HepG2 (cell line): ENCODE data around the gene SPON2. TPM values are rescaled to one million over a fixed set of nuclear protein-coding genes. Genes with fewer than 3 reads are reported as not detected.

ENCODE experiments used
- ATAC-seq: fragments of 200-7000 bp; cut with Tn5 transposase; 3 replicates; pipeline ENCODE4 v1.9.1; 2020; ENCODE audit warnings: mild to moderate bottlenecking, moderate library complexity
- BruUV-seq: library from RNA; stranded (reverse); fragments of 400-500 nt; replicated peaks from 2 replicates; lab custom pipeline; 2021; lab: Mats Ljungman, UMichigan
- CTCF ChIA-PET: fragments of 300-600 bp; formaldehyde crosslinking; extraction: SDS; loops from one replicate; lab custom pipeline; 2021; ENCODE audit warnings: low total read pairs, inconsistent platforms, low intra/inter-chr PET ratio; lab: Yijun Ruan, JAX
- POLR2A ChIA-PET: fragments of 350-600 bp; sonication (Branson Sonifier 250); formaldehyde crosslinking; loops from one replicate; lab custom pipeline; 2020; ENCODE audit warnings: antibody characterized with exemption, inconsistent platforms; lab: Yijun Ruan, JAX
- DNase-seq: peaks from one replicate; pipeline ENCODE4 v3.0.0-alpha.2; 2015; ENCODE audit warnings: low spot score
- FAIRE-seq: peaks from 3 replicates; lab custom pipeline; 2011; peaks lifted over from hg19 to GRCh38; lab: Jason Lieb, UNC
- H2AFZ ChIP-seq: one replicate; pipeline ENCODE4 v1.6.1; 2011; ENCODE audit warnings: low read length, inconsistent platforms
- H3K27ac ChIP-seq: fragments of 300-600 bp; 3 replicates; pipeline ENCODE4 v1.8.0; 2011; ENCODE audit warnings: mixed run types, mild to moderate bottlenecking, mixed read lengths, low read length, inconsistent platforms; ENCODE audit not compliant: insufficient read depth; ENCODE audit errors: extremely low read length
- H3K27me3 ChIP-seq, 2 experiments: fragments of 200-600 bp in 1 of 2; 2 replicates in 1 of 2; 3 replicates in 1 of 2; pipeline versions ENCODE4 v1.6.0 to v1.8.0; 2011; ENCODE audit warnings: low read length in 2 of 2, mild to moderate bottlenecking in 2 of 2, moderate library complexity in 2 of 2, inconsistent platforms in 1 of 2; ENCODE audit not compliant: insufficient read depth in 2 of 2, control insufficient read depth in 1 of 2
- H3K36me3 ChIP-seq, 2 experiments: fragments of 200-600 bp in 1 of 2; replicated peaks in 1 of 2; 2 replicates in 1 of 2; 3 replicates in 1 of 2; pipeline versions ENCODE4 v1.5.1 to v1.8.0; 2011; ENCODE audit warnings: low read length in 2 of 2, inconsistent platforms in 1 of 2; ENCODE audit not compliant: insufficient read depth in 2 of 2, control insufficient read depth in 1 of 2
- H3K4me1 ChIP-seq: 2 replicates; pipeline ENCODE4 v1.5.1; 2012; ENCODE audit warnings: low read length, inconsistent platforms; ENCODE audit not compliant: insufficient read depth
- H3K4me2 ChIP-seq: 2 replicates; pipeline ENCODE4 v1.6.0; 2011; ENCODE audit warnings: low read depth, low read length, inconsistent platforms
- H3K4me3 ChIP-seq, 3 experiments: fragments of 200-600 bp in 1 of 3; sonication (generic), shearing (Covaris generic) in 1 of 3; replicated peaks in 1 of 3; 2 replicates each; pipeline ENCODE4 v1.5.1; 2011 to 2016; ENCODE audit warnings: low read length in 3 of 3, inconsistent platforms in 2 of 3, low read depth in 2 of 3, mild to moderate bottlenecking in 2 of 3, control low read depth in 1 of 3, mixed read lengths in 1 of 3; ENCODE audit not compliant: insufficient read depth in 1 of 3
- H3K79me2 ChIP-seq: one replicate; pipeline ENCODE4 v1.6.1; 2011; ENCODE audit warnings: low read length, inconsistent platforms; ENCODE audit not compliant: insufficient read depth
- H3K9ac ChIP-seq: 2 replicates; pipeline ENCODE4 v1.6.0; 2011; ENCODE audit warnings: mild to moderate bottlenecking, low read depth, low read length, inconsistent platforms; ENCODE audit not compliant: insufficient read depth
- H3K9me3 ChIP-seq: 2 replicates; pipeline ENCODE4 v1.5.1; 2012; ENCODE audit warnings: mild to moderate bottlenecking, low read length
- H4K20me1 ChIP-seq: 2 replicates; pipeline ENCODE4 v1.6.0; 2011; ENCODE audit warnings: inconsistent platforms, mild to moderate bottlenecking, low read length, moderate library complexity; ENCODE audit not compliant: insufficient read depth
- CAMTA2 ChIP-seq: sonication (generic); formaldehyde crosslinking; IDR thresholded peaks from 2 replicates; pipeline ENCODE4 v1.4.0; 2020; ENCODE audit warnings: mild to moderate bottlenecking, missing genetic modification reagents, borderline replicate concordance
- HNF4G ChIP-seq, 2 experiments: sonication (generic) in 1 of 2; formaldehyde crosslinking in 1 of 2; IDR thresholded peaks; 2 replicates each; pipeline versions ENCODE4 v1.4.0 to v1.6.1; 2011 to 2020; ENCODE audit warnings: borderline replicate concordance in 2 of 2, low read depth in 2 of 2, mild to moderate bottlenecking in 2 of 2, low read length in 1 of 2, missing genetic modification reagents in 1 of 2, moderate library complexity in 1 of 2
- SIN3B ChIP-seq: fragments of 150-350 bp; IDR thresholded peaks from 2 replicates; pipeline ENCODE4 v1.6.1; 2014; ENCODE audit warnings: low read length
- ZNF296 ChIP-seq: sonication (generic); formaldehyde crosslinking; conservative IDR thresholded peaks from 2 replicates; pipeline ENCODE4 v1.5.0; 2020; ENCODE audit warnings: mild to moderate bottlenecking, missing genetic modification reagents
- ZNF691 ChIP-seq: sonication (generic); formaldehyde crosslinking; IDR thresholded peaks from 2 replicates; pipeline ENCODE4 v1.4.0; 2020; ENCODE audit warnings: missing genetic modification reagents, low read depth, mild to moderate bottlenecking, borderline replicate concordance
- ZNF703 ChIP-seq: sonication (generic); formaldehyde crosslinking; IDR thresholded peaks from 2 replicates; pipeline ENCODE4 v1.5.1; 2020; ENCODE audit warnings: missing genetic modification reagents, mild to moderate bottlenecking, moderate library complexity, borderline replicate concordance
- ZNF704 ChIP-seq: sonication (generic); formaldehyde crosslinking; IDR thresholded peaks from 2 replicates; pipeline ENCODE4 v1.8.1; 2023; ENCODE audit warnings: mild to moderate bottlenecking, inconsistent platforms, moderate library complexity, missing genetic modification reagents, borderline replicate concordance
- WGBS: methylation state at CpG from one replicate; pipeline ENCODE4 v1.1.6; 2017; ENCODE audit warnings: low lambda C conversion rate; 5-methylcytosine and 5-hydroxymethylcytosine counted together
- in situ Hi-C: cut with HindIII; loops from 2 replicates; pipeline ENCODE4 v1.10.0; 2017; ENCODE audit warnings: low pct_unique_long_range_greater_than_20kb; ENCODE audit not compliant: extremely low pct_ligation_motif_present
- intact Hi-C: fragments of 100-400 bp; cut with micrococcal nuclease; formaldehyde crosslinking; loops from one replicate; pipeline ENCODE4 v1.10.0; 2022; ENCODE audit not compliant: unreplicated experiment
- polyA plus RNA-seq, 8 experiments: library from polyadenylated mRNA; depleted of rRNA in 3 of 8; stranded (reverse) in 7 of 8; unstranded in 1 of 8; fragments of >200 nt; fragmentation: Illumina TruSeq in 4 of 8; extraction: Trizol in 4 of 8; gene quantifications; 2 replicates each; pipeline versions ENCODE4 v1.2.1 to v1.2.3, GENCODE V29; 2011 to 2016; ENCODE audit warnings: low read depth in 4 of 8, missing spikeins in 1 of 8, mixed read lengths in 1 of 8; ENCODE audit not compliant: insufficient read depth in 1 of 8
- total RNA-seq, 5 experiments: library from RNA; depleted of rRNA; stranded (reverse); fragments of >200 nt; fragmentation: Illumina TruSeq; extraction: Trizol; gene quantifications; 2 replicates each; pipeline ENCODE4 v1.2.3, GENCODE V29; 2016; ENCODE audit warnings: low read depth in 1 of 5
- TF ChIP-seq, protein P1 (sequence below): sonication (generic); formaldehyde crosslinking; IDR thresholded peaks from 2 replicates; pipeline ENCODE4 v1.5.0; 2020; ENCODE audit warnings: mild to moderate bottlenecking, missing genetic modification reagents
- TF ChIP-seq, protein P2 (sequence below): sonication (generic); formaldehyde crosslinking; IDR thresholded peaks from 2 replicates; pipeline ENCODE4 v1.5.0; 2020; ENCODE audit warnings: missing genetic modification reagents, mild to moderate bottlenecking, borderline replicate concordance

The SPON2 gene
- total and polyA plus RNA-seq, 2 of the 13 experiments (the other 11 are each of a cell fraction or from before 2014, with no cell fraction given): 17.4 to 55.2 TPM

- no peak overlapping the region for H3K4me2 ChIP-seq
- no peak for FAIRE-seq
Observed at GRCh38 chr4:1199556-1200331, 27.4 kb upstream of the SPON2 start.

More at GRCh38 chr4:1199556-1200331, 27.4 kb upstream of the SPON2 start:
- Histone ChIP-seq H3K4me3 (no peak overlapping the region), H4K20me1 (no peaks in the 10 kb centered on the region), H3K27me3 (no peaks in the 10 kb centered on the region), H2AFZ (no peak overlapping the region), H3K27ac (no peak overlapping the region), H3K4me1 (peaks cover 19% of the 10 kb centered on the region), H3K36me3 (no peaks in the 10 kb centered on the region; a peak in 2 of 5 replicates), H3K79me2 (peaks cover 2% of the 10 kb centered on the region), H3K9ac (no peak overlapping the region), H3K9me3 (no peaks in the 10 kb centered on the region)
- DNase-seq (no peak), ATAC-seq (no peak)
- in situ Hi-C loops: no loop called here
- 98% methylated on average over 14 of the region's 27 CpGs for WGBS
- POLR2A ChIA-PET: no interaction called here
- CTCF ChIA-PET: no interaction called here
- intact Hi-C loops: no loop called here
- BruUV-seq: no TSS peak
- TF ChIP-seq, protein P1, sequence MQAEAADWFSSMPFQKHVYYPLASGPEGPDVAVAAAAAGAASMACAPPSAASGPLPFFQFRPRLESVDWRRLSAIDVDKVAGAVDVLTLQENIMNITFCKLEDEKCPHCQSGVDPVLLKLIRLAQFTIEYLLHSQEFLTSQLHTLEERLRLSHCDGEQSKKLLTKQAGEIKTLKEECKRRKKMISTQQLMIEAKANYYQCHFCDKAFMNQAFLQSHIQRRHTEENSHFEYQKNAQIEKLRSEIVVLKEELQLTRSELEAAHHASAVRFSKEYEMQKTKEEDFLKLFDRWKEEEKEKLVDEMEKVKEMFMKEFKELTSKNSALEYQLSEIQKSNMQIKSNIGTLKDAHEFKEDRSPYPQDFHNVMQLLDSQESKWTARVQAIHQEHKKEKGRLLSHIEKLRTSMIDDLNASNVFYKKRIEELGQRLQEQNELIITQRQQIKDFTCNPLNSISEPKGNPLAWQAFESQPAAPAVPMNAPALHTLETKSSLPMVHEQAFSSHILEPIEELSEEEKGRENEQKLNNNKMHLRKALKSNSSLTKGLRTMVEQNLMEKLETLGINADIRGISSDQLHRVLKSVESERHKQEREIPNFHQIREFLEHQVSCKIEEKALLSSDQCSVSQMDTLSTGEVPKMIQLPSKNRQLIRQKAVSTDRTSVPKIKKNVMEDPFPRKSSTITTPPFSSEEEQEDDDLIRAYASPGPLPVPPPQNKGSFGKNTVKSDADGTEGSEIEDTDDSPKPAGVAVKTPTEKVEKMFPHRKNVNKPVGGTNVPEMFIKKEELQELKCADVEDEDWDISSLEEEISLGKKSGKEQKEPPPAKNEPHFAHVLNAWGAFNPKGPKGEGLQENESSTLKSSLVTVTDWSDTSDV: no peak
- TF ChIP-seq ZNF703 (no peak), HNF4G (IDR thresholded peaks at IDR 0.05; ENCODE audit: borderline replicate concordance, low read depth, low read length) (no peak), HNF4G (CRISPR knock-in tag; IDR thresholded peaks at IDR 0.05; ENCODE audit: borderline replicate concordance, low read depth) (no peak), CAMTA2 (no peak), ZNF691 (CRISPR knock-in tag) (no peak), SIN3B (no peak), ZNF296 (CRISPR knock-in tag) (no peak), ZNF704 (CRISPR knock-in tag) (no peak)
- TF ChIP-seq, protein P2, sequence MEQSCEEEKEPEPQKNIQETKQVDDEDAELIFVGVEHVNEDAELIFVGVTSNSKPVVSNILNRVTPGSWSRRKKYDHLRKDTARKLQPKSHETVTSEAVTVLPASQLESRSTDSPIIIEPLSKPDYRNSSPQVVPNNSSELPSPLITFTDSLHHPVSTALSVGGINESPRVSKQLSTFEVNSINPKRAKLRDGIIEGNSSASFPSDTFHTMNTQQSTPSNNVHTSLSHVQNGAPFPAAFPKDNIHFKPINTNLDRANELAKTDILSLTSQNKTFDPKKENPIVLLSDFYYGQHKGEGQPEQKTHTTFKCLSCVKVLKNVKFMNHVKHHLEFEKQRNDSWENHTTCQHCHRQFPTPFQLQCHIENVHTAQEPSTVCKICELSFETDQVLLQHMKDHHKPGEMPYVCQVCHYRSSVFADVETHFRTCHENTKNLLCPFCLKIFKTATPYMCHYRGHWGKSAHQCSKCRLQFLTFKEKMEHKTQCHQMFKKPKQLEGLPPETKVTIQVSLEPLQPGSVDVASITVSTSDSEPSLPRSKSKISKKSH (CRISPR knock-in tag): no peak
